Esophagus (tissue), 2 donors: Measurements from ENCODE around the gene PTGES2. TPM values are rescaled to one million over a fixed set of nuclear protein-coding genes. Genes with fewer than 3 reads are reported as not detected.
A peak's percentile ranks its signal among the peaks of the same experiment; 100 is the strongest.
"Not testable (repeated sequence)": the region's sequence is repeated elsewhere in the genome, so short reads cannot be mapped to it uniquely, and the experiment has no call there.

Experiments
- H3K27ac ChIP-seq, 2 donors: one replicate each; pipeline ENCODE4 v1.5.1; 2013; ENCODE audit warnings: low read depth in 2 of 2, mild to moderate bottlenecking in 2 of 2, inconsistent platforms in 1 of 2, low read length in 1 of 2, moderate library complexity in 1 of 2
- H3K27me3 ChIP-seq, 2 donors: one replicate each; pipeline ENCODE4 v1.6.1; 2013; ENCODE audit warnings: low read length in 2 of 2, control low read depth in 1 of 2, mild to moderate bottlenecking in 1 of 2; ENCODE audit not compliant: insufficient read depth in 2 of 2, control insufficient read depth in 1 of 2
- H3K36me3 ChIP-seq, 2 donors: one replicate each; pipeline ENCODE4 v1.6.1; 2013; ENCODE audit warnings: low read length in 1 of 2; ENCODE audit not compliant: control insufficient read depth in 2 of 2, insufficient read depth in 2 of 2
- H3K4me1 ChIP-seq, 2 donors: one replicate each; pipeline ENCODE4 v1.6.1; 2013; ENCODE audit warnings: low read length in 1 of 2; ENCODE audit not compliant: control insufficient read depth in 2 of 2, insufficient read depth in 2 of 2
- H3K4me3 ChIP-seq, 2 donors: one replicate each; pipeline ENCODE4 v1.5.1; 2013; ENCODE audit warnings: low read length in 2 of 2, mild to moderate bottlenecking in 2 of 2, low read depth in 1 of 2, moderate library complexity in 1 of 2
- H3K9me3 ChIP-seq, 2 donors: one replicate each; pipeline ENCODE4 v1.6.1; 2013; ENCODE audit warnings: mild to moderate bottlenecking in 2 of 2, low read depth in 1 of 2, low read length in 1 of 2, moderate library complexity in 1 of 2; ENCODE audit not compliant: control insufficient read depth in 2 of 2, insufficient read depth in 1 of 2
- WGBS, 2 donors: extraction: QIAGEN DNeasy Blood & Tissue Kit; methylation state at CpG; one replicate each; pipeline ENCODE4 v1.1.7; 2013; 5-methylcytosine and 5-hydroxymethylcytosine counted together
- polyA plus RNA-seq, 2 donors: library from polyadenylated mRNA; stranded (reverse); fragments of 200-250 nt; gene quantifications; one replicate each; pipeline ENCODE4 v1.2.3, GENCODE V29; 2013
- donor health status: healthy with polysubstance abuse.
- donor health status: Bipolar disorder and iron deficiency.

Gene PTGES2
- polyA plus RNA-seq, 2 donors = 59.0 to 59.4 TPM

- no peak overlapping the region for H3K4me3 ChIP-seq
- H3K36me3 ChIP-seq = no peaks in the 10 kb centered on the region
- H3K27me3 ChIP-seq = no peaks in the 10 kb centered on the region
- H3K27ac ChIP-seq = no peak overlapping the region
- H3K9me3 ChIP-seq = no peaks in the 10 kb centered on the region
- peaks cover 7 to 18% of the 10 kb centered on the region in 2 donors for H3K4me1 ChIP-seq
- 95 to 98% methylated on average over 3 of the region's 3 CpGs for WGBS, 2 donors
Observed at GRCh38 chr9:128141604-128142003, 14.1 kb upstream of the PTGES2 start.

- Histone ChIP-seq H3K27me3 (no peaks in the 10 kb centered on the region), H3K36me3 (no peaks in the 10 kb centered on the region), H3K4me1 (peaks cover 5 to 9% of the 10 kb centered on the region in 2 donors), H3K4me3 (no peak overlapping the region), H3K9me3 (no peaks in the 10 kb centered on the region), H3K27ac (no peak overlapping the region)
- 75 to 76% methylated on average over 8 to 9 of the region's 16 CpGs for WGBS, 2 donors
Observed at GRCh38 chr9:128139621-128140020, 12.1 kb upstream of the PTGES2 start.

- H3K36me3 ChIP-seq = no peaks in the 10 kb centered on the region
- H3K4me3 ChIP-seq = no peak overlapping the region
- H3K27me3 ChIP-seq = no peaks in the 10 kb centered on the region
- 78 to 93% methylated on average over 3 of the region's 3 CpGs for WGBS, 2 donors
- no peak overlapping the region for H3K27ac ChIP-seq
- H3K4me1 ChIP-seq = peaks cover 2 to 3% of the 10 kb centered on the region in 2 donors
- H3K9me3 ChIP-seq = no peaks in the 10 kb centered on the region
Observed at GRCh38 chr9:128138001-128138400, 10.5 kb upstream of the PTGES2 start.

- Histone ChIP-seq H3K27ac (peak overlapping the region in 1 of 2 donors; percentile 21), H3K4me3 (no peak overlapping the region), H3K4me1 (peaks cover 1 to 3% of the 10 kb centered on the region in 2 donors), H3K36me3 (no peaks in the 10 kb centered on the region), H3K9me3 (no peaks in the 10 kb centered on the region), H3K27me3 (no peaks in the 10 kb centered on the region)
- 89 to 90% methylated on average over 18 of the region's 18 CpGs for WGBS, 2 donors
Observed at GRCh38 chr9:128136816-128137793, 9.6 kb upstream of the PTGES2 start.

- not testable (repeated sequence) for H3K9me3 ChIP-seq, H3K27me3 ChIP-seq, H3K4me1 ChIP-seq, H3K36me3 ChIP-seq, H3K4me3 ChIP-seq
- WGBS, 2 donors = 66 to 77% methylated on average over 8 of the region's 8 CpGs
- H3K27ac ChIP-seq = peak overlapping the region in 1 of 2 donors; percentile 1
Observed at GRCh38 chr9:128135561-128135960, 8.0 kb upstream of the PTGES2 start.

- H3K4me1 ChIP-seq, H3K27ac ChIP-seq, H3K9me3 ChIP-seq, H3K36me3 ChIP-seq, H3K4me3 ChIP-seq, H3K27me3 ChIP-seq: not testable (repeated sequence)
- 37 to 44% methylated on average over 8 of the region's 8 CpGs for WGBS, 2 donors
Observed at GRCh38 chr9:128132139-128132538, 4.6 kb upstream of the PTGES2 start.

DNA sequence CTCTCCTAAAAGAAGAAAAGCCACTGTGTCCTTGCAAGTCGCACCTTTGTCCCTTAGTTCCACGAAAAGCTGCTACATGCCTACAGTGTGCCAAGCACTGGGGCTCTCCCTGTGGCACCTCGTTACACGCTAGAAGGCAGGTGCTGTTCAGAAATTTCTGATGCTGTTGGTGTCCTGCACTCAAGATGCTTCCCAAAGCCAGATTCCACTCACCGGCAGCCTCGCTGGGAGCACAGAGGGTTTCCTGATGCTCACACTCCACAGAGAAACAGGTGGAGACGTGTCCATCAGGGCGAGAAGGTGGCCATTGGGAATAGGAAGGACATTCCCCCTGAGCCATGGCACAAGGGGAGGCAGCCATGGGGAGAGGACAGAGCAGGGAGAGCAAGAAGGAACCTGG, 3.8 kb upstream of the PTGES2 start:
- H3K4me1 ChIP-seq, H3K4me3 ChIP-seq, H3K9me3 ChIP-seq, H3K36me3 ChIP-seq, H3K27ac ChIP-seq, H3K27me3 ChIP-seq: not testable (repeated sequence)
- WGBS, 2 donors = 84 to 86% methylated on average over 8 of the region's 8 CpGs

DNA sequence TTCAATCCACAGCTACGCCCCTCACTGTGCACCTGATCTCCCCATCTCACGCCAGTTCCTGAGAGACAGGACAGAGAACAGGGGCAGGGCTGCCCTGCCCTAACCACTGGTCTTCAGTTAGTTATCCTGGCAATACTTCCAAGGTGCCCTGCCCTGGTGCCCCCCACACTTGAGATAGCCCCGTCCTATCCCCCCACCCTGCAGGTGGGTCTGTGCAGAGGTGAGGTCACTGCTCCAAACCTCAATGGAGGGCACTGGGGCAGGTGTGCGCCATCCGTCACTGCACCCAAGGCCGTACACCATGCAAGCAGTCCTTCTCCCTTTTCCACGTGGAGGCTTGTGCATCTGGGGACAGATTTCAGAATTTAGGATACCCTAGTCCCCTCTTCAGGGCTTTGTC, 3.1 kb upstream of the PTGES2 start:
- not testable (repeated sequence) for H3K36me3 ChIP-seq, H3K4me3 ChIP-seq, H3K27ac ChIP-seq, H3K27me3 ChIP-seq, H3K9me3 ChIP-seq
- 62 to 63% methylated on average over 7 of the region's 7 CpGs for WGBS, 2 donors
- H3K4me1 ChIP-seq = peaks cover 3 to 11% of the 10 kb centered on the region in 2 donors

DNA sequence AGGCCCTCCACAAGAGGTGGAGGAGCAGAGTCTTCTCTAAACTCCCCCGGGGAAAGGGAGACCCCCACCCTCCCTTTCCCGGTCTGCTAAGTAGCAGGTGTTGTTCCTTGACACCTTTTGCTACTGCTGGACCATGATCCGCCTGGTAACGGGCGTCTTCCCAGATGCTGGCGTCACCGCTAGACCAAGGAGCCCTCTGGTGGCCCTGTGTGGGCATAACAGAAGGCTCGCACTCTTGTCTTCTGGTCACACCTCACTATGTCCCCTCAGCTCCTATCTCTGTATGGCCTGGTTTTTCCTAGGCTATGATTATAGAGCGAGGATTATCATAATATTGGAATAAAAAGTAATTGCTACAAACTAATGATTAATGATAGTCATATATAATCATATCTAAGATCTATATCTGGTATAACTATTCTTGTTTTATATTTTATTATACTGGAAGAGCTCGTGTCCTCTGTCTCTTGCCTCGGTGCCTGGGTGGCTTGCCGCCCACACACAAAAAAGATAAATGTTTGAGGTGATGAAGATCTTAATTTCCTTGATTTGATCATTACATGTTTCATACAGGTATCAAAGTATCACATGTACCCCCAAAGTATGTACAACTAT, 2.6 kb upstream of the PTGES2 start:
- H3K4me3 ChIP-seq, H3K27me3 ChIP-seq, H3K36me3 ChIP-seq, H3K27ac ChIP-seq, H3K9me3 ChIP-seq: not testable (repeated sequence)
- H3K4me1 ChIP-seq = peaks cover 0 to 12% of the 10 kb centered on the region in 2 donors
- 27 to 30% methylated on average over 11 to 12 of the region's 12 CpGs for WGBS, 2 donors
